HepG2 (cell line): ENCODE measurements around the gene MMUT. TPM values are rescaled to one million over a fixed set of nuclear protein-coding genes. Genes with fewer than 3 reads are reported as not detected.

Source experiments
- CEBPG ChIP-seq: IDR thresholded peaks from 2 replicates; pipeline ENCODE4 v1.6.1; 2016
- FOXC1 ChIP-seq: sonication (generic); formaldehyde crosslinking; IDR thresholded peaks from 2 replicates; pipeline ENCODE4 v1.8.0; 2022; ENCODE audit warnings: mild to moderate bottlenecking, missing genetic modification reagents, borderline replicate concordance
- HOXA7 ChIP-seq: sonication (generic); formaldehyde crosslinking; IDR thresholded peaks from 2 replicates; pipeline ENCODE4 v1.8.1; 2022; ENCODE audit warnings: mild to moderate bottlenecking, missing genetic modification reagents, moderate library complexity
- JARID2 ChIP-seq: sonication (generic); formaldehyde crosslinking; IDR thresholded peaks from 2 replicates; pipeline ENCODE4 v1.8.1; 2023; ENCODE audit warnings: missing genetic modification reagents, inconsistent platforms; ENCODE audit not compliant: insufficient replicate concordance
- JUNB ChIP-seq: sonication (generic); formaldehyde crosslinking; IDR thresholded peaks from 2 replicates; pipeline ENCODE4 v1.8.0; 2022; ENCODE audit warnings: missing genetic modification reagents, mild to moderate bottlenecking, borderline replicate concordance
- NFKBIZ ChIP-seq: IDR thresholded peaks from 2 replicates; pipeline ENCODE4 v1.6.1; 2018; ENCODE audit warnings: missing genetic modification reagents, missing compliant biosample characterization
- SAP130 ChIP-seq: IDR thresholded peaks from 2 replicates; pipeline ENCODE4 v1.6.1; 2016; ENCODE audit warnings: low read depth
- SOX6 ChIP-seq, 2 experiments: fragments of 450-650 bp in 1 of 2; sonication (generic) in 1 of 2; formaldehyde crosslinking in 1 of 2; IDR thresholded peaks; 2 replicates each; pipeline versions ENCODE4 v1.4.0 to v1.6.1; 2017 to 2020; ENCODE audit warnings: antibody characterized with exemption in 1 of 2, mild to moderate bottlenecking in 1 of 2, missing genetic modification reagents in 1 of 2
- TOE1 ChIP-seq: sonication (generic); formaldehyde crosslinking; IDR thresholded peaks from 2 replicates; pipeline ENCODE4 v1.4.0; 2020; ENCODE audit warnings: mild to moderate bottlenecking, missing genetic modification reagents
- U2AF2 ChIP-seq: fragments of 200-400 bp; formaldehyde crosslinking; IDR thresholded peaks from 2 replicates; pipeline ENCODE4 v1.6.1; 2017; ENCODE audit warnings: low read depth, mild to moderate bottlenecking, low read length
- YY1 ChIP-seq: IDR thresholded peaks from 2 replicates; pipeline ENCODE4 v1.6.1; 2011; ENCODE audit warnings: low read length, low read depth, moderate library complexity, mild to moderate bottlenecking; ENCODE audit not compliant: insufficient read depth, insufficient replicate concordance
- ZNF235 ChIP-seq: sonication (generic); formaldehyde crosslinking; IDR thresholded peaks from 2 replicates; pipeline ENCODE4 v1.8.1; 2023; ENCODE audit warnings: mild to moderate bottlenecking, missing genetic modification reagents, borderline replicate concordance
- ZNF629 ChIP-seq: sonication (generic); formaldehyde crosslinking; conservative IDR thresholded peaks from 2 replicates; pipeline ENCODE4 v1.5.0; 2020; ENCODE audit warnings: missing genetic modification reagents
- ZNF678 ChIP-seq: sonication (generic); formaldehyde crosslinking; IDR thresholded peaks from 2 replicates; pipeline ENCODE4 v1.4.0; 2020; ENCODE audit warnings: mild to moderate bottlenecking, missing genetic modification reagents
- ZSCAN31 ChIP-seq: sonication (generic); formaldehyde crosslinking; IDR thresholded peaks from 2 replicates; pipeline ENCODE4 v1.5.0; 2020; ENCODE audit warnings: low read depth, mild to moderate bottlenecking, missing genetic modification reagents
- polyA plus RNA-seq, 8 experiments: library from polyadenylated mRNA; depleted of rRNA in 3 of 8; stranded (reverse) in 7 of 8; unstranded in 1 of 8; fragments of >200 nt; fragmentation: Illumina TruSeq in 4 of 8; extraction: Trizol in 4 of 8; gene quantifications; 2 replicates each; pipeline versions ENCODE4 v1.2.1 to v1.2.3, GENCODE V29; 2011 to 2016; ENCODE audit warnings: low read depth in 4 of 8, missing spikeins in 1 of 8, mixed read lengths in 1 of 8; ENCODE audit not compliant: insufficient read depth in 1 of 8
- total RNA-seq, 5 experiments: library from RNA; depleted of rRNA; stranded (reverse); fragments of >200 nt; fragmentation: Illumina TruSeq; extraction: Trizol; gene quantifications; 2 replicates each; pipeline ENCODE4 v1.2.3, GENCODE V29; 2016; ENCODE audit warnings: low read depth in 1 of 5
- TF ChIP-seq, protein P1 (sequence below): IDR thresholded peaks from 2 replicates; pipeline ENCODE4 v1.6.1; 2016; ENCODE audit warnings: missing compliant biosample characterization, missing genetic modification reagents, borderline replicate concordance
- TF ChIP-seq, protein P2 (sequence below): sonication (generic); formaldehyde crosslinking; IDR thresholded peaks from 2 replicates; pipeline ENCODE4 v1.9.0; 2022; ENCODE audit warnings: missing genetic modification reagents, mild to moderate bottlenecking, borderline replicate concordance
- TF ChIP-seq, protein P3 (sequence below): sonication (generic); formaldehyde crosslinking; IDR thresholded peaks from 2 replicates; pipeline ENCODE4 v1.5.1; 2020; ENCODE audit warnings: mild to moderate bottlenecking, missing genetic modification reagents
- TF ChIP-seq, protein P4 (sequence below): sonication (generic); formaldehyde crosslinking; IDR thresholded peaks from 2 replicates; pipeline ENCODE4 v1.4.0; 2020; ENCODE audit warnings: mild to moderate bottlenecking, missing genetic modification reagents
- TF ChIP-seq, protein P5 (sequence below): sonication (generic); formaldehyde crosslinking; IDR thresholded peaks from 2 replicates; pipeline ENCODE4 v1.4.0; 2020; ENCODE audit warnings: missing genetic modification reagents, borderline replicate concordance

Gene MMUT
- total and polyA plus RNA-seq, 2 of the 13 experiments (the other 11 are each of a cell fraction or from before 2014, with no cell fraction given) = 16.1 to 20.5 TPM

DNA sequence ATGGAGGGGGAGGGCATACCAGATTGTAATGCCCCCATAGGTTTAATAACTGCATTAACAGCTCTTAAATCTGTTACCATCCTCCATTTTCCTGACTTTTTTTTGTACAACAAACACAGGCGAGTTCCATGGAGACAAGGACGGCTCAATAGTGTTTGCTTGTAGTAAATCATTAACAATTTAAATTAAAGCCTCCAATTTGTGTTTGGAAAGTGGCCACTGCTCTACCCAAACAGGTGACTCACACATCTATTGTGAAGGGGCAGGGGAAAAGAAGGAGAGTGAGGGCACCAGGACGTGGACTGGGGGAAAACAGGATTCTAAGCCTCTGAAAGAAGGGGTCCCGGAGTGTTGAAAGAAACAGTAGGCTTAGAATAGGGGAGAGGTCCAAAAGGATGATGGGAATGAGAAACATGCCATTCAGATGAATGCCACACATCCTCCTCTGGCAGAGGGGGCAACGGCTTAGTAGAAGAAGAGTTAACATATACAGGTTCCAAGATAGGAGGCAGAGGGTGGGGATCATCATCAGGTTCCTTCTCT, 43.6 kb upstream of the MMUT start (continued):
- TF ChIP-seq, protein P1, sequence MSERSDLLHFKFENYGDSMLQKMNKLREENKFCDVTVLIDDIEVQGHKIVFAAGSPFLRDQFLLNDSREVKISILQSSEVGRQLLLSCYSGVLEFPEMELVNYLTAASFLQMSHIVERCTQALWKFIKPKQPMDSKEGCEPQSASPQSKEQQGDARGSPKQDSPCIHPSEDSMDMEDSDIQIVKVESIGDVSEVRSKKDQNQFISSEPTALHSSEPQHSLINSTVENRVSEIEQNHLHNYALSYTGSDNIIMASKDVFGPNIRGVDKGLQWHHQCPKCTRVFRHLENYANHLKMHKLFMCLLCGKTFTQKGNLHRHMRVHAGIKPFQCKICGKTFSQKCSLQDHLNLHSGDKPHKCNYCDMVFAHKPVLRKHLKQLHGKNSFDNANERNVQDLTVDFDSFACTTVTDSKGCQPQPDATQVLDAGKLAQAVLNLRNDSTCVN = peak; percentile 28; the same call in 1 of the 2 replicates
- TF ChIP-seq, protein P2, sequence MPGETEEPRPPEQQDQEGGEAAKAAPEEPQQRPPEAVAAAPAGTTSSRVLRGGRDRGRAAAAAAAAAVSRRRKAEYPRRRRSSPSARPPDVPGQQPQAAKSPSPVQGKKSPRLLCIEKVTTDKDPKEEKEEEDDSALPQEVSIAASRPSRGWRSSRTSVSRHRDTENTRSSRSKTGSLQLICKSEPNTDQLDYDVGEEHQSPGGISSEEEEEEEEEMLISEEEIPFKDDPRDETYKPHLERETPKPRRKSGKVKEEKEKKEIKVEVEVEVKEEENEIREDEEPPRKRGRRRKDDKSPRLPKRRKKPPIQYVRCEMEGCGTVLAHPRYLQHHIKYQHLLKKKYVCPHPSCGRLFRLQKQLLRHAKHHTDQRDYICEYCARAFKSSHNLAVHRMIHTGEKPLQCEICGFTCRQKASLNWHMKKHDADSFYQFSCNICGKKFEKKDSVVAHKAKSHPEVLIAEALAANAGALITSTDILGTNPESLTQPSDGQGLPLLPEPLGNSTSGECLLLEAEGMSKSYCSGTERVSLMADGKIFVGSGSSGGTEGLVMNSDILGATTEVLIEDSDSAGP (CRISPR knock-in tag) = no peak
- TF ChIP-seq HOXA7 (CRISPR knock-in tag) (no peak), ZNF678 (CRISPR knock-in tag) (no peak), SAP130 (CRISPR knock-in tag) (peak; percentile 72), ZNF629 (CRISPR knock-in tag) (no peak), YY1 (peak; percentile 44), NFKBIZ (no peak), SOX6 (IDR thresholded peaks at IDR 0.05) (no peak), SOX6 (CRISPR knock-in tag; IDR thresholded peaks at IDR 0.05) (peak; percentile 84), FOXC1 (CRISPR knock-in tag) (0 out of 2 replicates have a peak, but pooled peaks have one; percentile 46), ZSCAN31 (CRISPR knock-in tag) (peak; percentile 73; the same call in 1 of the 2 replicates), JARID2 (CRISPR knock-in tag) (no peak), CEBPG (CRISPR knock-in tag) (no peak), TOE1 (CRISPR knock-in tag) (no peak), U2AF2 (no peak), JUNB (CRISPR knock-in tag) (no peak; the same call in 1 of the 2 replicates), ZNF235 (CRISPR knock-in tag) (no peak)
- TF ChIP-seq, protein P3, sequence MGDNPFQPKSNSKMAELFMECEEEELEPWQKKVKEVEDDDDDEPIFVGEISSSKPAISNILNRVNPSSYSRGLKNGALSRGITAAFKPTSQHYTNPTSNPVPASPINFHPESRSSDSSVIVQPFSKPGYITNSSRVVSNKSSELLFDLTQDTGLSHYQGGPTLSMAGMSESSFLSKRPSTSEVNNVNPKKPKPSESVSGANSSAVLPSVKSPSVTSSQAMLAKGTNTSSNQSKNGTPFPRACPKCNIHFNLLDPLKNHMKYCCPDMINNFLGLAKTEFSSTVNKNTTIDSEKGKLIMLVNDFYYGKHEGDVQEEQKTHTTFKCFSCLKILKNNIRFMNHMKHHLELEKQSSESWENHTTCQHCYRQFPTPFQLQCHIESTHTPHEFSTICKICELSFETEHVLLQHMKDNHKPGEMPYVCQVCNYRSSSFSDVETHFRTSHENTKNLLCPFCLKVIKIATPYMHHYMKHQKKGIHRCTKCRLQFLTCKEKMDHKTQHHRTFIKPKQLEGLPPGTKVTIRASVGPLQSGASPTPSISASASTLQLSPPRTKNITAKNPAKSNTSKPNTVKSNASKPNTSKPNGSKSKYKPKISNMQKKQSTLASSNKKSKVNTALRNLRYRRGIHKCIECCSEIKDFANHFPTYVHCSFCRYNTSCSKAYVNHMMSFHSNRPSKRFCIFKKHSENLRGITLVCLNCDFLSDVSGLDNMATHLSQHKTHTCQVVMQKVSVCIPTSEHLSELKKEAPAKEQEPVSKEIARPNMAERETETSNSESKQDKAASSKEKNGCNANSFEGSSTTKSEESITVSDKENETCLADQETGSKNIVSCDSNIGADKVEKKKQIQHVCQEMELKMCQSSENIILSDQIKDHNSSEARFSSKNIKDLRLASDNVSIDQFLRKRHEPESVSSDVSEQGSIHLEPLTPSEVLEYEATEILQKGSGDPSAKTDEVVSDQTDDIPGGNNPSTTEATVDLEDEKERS (CRISPR knock-in tag) = no peak
- TF ChIP-seq, protein P4, sequence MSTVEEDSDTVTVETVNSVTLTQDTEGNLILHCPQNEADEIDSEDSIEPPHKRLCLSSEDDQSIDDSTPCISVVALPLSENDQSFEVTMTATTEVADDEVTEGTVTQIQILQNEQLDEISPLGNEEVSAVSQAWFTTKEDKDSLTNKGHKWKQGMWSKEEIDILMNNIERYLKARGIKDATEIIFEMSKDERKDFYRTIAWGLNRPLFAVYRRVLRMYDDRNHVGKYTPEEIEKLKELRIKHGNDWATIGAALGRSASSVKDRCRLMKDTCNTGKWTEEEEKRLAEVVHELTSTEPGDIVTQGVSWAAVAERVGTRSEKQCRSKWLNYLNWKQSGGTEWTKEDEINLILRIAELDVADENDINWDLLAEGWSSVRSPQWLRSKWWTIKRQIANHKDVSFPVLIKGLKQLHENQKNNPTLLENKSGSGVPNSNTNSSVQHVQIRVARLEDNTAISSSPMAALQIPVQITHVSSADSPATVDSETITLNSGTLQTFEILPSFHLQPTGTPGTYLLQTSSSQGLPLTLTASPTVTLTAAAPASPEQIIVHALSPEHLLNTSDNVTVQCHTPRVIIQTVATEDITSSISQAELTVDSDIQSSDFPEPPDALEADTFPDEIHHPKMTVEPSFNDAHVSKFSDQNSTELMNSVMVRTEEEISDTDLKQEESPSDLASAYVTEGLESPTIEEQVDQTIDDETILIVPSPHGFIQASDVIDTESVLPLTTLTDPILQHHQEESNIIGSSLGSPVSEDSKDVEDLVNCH (CRISPR knock-in tag) = no peak
- TF ChIP-seq, protein P5, sequence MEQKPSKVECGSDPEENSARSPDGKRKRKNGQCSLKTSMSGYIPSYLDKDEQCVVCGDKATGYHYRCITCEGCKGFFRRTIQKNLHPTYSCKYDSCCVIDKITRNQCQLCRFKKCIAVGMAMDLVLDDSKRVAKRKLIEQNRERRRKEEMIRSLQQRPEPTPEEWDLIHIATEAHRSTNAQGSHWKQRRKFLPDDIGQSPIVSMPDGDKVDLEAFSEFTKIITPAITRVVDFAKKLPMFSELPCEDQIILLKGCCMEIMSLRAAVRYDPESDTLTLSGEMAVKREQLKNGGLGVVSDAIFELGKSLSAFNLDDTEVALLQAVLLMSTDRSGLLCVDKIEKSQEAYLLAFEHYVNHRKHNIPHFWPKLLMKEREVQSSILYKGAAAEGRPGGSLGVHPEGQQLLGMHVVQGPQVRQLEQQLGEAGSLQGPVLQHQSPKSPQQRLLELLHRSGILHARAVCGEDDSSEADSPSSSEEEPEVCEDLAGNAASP (CRISPR knock-in tag) = no peak
